ENCODE measurements around the gene SESN3. TPM values are rescaled to one million over a fixed set of nuclear protein-coding genes. Genes with fewer than 3 reads are reported as not detected.

The SESN3 gene
- total RNA-seq, 1 donor from 2014 or later: 12.4 TPM

- FAIRE-seq: no peak
- TF ChIP-seq, protein P1, sequence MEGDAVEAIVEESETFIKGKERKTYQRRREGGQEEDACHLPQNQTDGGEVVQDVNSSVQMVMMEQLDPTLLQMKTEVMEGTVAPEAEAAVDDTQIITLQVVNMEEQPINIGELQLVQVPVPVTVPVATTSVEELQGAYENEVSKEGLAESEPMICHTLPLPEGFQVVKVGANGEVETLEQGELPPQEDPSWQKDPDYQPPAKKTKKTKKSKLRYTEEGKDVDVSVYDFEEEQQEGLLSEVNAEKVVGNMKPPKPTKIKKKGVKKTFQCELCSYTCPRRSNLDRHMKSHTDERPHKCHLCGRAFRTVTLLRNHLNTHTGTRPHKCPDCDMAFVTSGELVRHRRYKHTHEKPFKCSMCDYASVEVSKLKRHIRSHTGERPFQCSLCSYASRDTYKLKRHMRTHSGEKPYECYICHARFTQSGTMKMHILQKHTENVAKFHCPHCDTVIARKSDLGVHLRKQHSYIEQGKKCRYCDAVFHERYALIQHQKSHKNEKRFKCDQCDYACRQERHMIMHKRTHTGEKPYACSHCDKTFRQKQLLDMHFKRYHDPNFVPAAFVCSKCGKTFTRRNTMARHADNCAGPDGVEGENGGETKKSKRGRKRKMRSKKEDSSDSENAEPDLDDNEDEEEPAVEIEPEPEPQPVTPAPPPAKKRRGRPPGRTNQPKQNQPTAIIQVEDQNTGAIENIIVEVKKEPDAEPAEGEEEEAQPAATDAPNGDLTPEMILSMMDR (IDR thresholded peaks at IDR 0.05; ENCODE audit: insufficient read depth, low read length, severe bottlenecking): no peak
- Histone ChIP-seq H3K36me3 (ENCODE audit: control insufficient read depth, insufficient read depth, low read length) (no peaks in the 10 kb centered on the region), H3K27me3 (ENCODE audit: control insufficient read depth, insufficient read depth, low read length) (no peaks in the 10 kb centered on the region), H3K4me3 (ENCODE audit: low read depth, low read length) (no peak overlapping the region)
- no peak for DNase-seq (ENCODE audit: low read depth)
Observed at GRCh38 chr11:95269036-95269819, 38.2 kb upstream of the SESN3 start.

- H3K27me3 ChIP-seq (ENCODE audit: control insufficient read depth, insufficient read depth, low read length): no peaks in the 10 kb centered on the region
- no peaks in the 10 kb centered on the region for H3K36me3 ChIP-seq (ENCODE audit: control insufficient read depth, insufficient read depth, low read length)
- DNase-seq (ENCODE audit: low read depth): no peak
- H3K4me3 ChIP-seq (ENCODE audit: low read depth, low read length): no peak overlapping the region
- TF ChIP-seq, protein P1 (IDR thresholded peaks at IDR 0.05; ENCODE audit: insufficient read depth, low read length, severe bottlenecking): no peak
- no peak for FAIRE-seq
Observed at GRCh38 chr11:95268391-95268790, 37.4 kb upstream of the SESN3 start.

DNA sequence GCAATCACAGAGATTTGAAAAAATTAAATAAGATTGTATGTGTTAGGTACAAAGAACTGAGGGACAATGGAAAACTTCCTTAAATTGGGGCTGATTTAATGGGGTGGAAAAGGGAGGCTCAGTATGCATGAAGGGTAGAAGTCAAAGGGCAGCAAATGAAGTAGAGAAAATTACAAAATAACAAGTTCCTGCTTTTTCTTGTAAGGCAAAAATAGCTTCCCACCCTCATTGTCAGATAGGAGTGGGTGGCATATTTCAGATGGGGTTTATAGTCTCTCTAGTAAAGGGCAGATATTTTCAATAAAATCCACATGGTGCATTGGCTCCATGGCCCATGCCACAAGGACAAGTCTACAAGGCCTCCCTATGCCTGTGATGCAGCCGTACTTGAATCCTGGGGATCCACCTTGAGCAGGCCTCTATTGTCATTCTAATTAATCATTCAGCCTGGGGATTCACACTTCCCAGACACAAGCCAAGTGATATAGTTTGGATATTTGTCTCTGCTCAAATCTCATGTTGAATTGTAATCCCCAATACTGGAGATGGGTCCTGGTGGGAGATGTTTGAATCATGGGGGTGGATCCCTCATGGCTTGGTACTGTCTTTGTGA lies 36.7 kb upstream of the SESN3 start:
- no peak for DNase-seq (ENCODE audit: low read depth)
- Histone ChIP-seq H3K36me3 (ENCODE audit: control insufficient read depth, insufficient read depth, low read length) (no peaks in the 10 kb centered on the region), H3K4me3 (ENCODE audit: low read depth, low read length) (no peak overlapping the region), H3K27me3 (ENCODE audit: control insufficient read depth, insufficient read depth, low read length) (no peaks in the 10 kb centered on the region)
- no peak for FAIRE-seq
- TF ChIP-seq, protein P1 (IDR thresholded peaks at IDR 0.05; ENCODE audit: insufficient read depth, low read length, severe bottlenecking): no peak

DNA sequence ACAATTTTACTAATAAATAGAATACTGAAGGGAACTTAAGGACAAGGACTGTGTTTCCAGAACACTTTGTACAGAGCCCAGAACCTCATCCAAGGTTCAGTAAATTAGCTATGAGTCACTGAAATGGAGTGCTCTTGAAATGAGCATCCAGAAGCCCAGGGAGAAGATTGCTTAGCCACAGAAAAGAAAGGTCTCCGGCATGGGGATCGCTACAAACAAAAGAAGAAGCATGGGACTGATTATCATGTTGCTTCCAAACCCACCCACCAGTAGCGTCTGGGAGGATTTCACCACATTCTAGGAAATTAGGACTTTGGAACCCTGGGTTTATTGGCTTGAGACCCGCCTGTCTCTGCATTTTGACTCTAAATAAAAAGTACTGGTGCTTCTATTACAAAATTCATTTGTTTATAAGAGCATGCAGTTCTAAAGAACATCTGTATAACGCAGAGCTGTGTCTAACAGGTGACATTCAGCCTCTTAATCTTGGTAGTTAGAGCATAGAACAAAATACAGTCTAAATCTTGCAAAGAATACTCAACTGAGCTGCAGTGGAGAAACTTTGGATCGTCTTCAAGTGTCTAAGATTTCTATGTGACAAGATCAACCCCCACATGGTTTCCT lies 35.9 kb upstream of the SESN3 start:
- DNase-seq (ENCODE audit: low read depth) (no peak), FAIRE-seq (no peak)
- TF ChIP-seq, protein P1 (IDR thresholded peaks at IDR 0.05; ENCODE audit: insufficient read depth, low read length, severe bottlenecking): no peak
- H3K4me3 ChIP-seq (ENCODE audit: low read depth, low read length): no peak overlapping the region
- no peaks in the 10 kb centered on the region for H3K36me3 ChIP-seq (ENCODE audit: control insufficient read depth, insufficient read depth, low read length)
- no peaks in the 10 kb centered on the region for H3K27me3 ChIP-seq (ENCODE audit: control insufficient read depth, insufficient read depth, low read length)

DNA sequence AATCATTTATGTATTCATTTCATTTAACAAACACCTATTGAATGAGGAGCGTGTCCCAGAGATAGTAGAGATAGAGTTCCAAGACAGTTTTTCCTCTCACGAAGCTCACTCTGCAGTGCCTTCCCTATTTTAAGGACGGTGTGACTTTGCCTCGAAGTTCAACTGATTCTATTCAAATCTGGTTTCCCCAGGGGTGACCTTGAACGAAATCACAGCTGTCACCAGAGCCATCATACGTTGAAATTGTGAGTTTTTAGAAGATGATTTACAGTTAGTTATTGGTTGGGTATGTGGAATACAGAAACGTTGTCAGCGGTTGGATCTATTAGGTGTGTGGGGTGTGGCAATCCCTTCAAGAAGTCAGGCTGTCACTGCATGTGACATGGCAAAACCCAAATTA lies 33.9 kb upstream of the SESN3 start:
- H3K36me3 ChIP-seq (ENCODE audit: control insufficient read depth, insufficient read depth, low read length): no peaks in the 10 kb centered on the region
- no peaks in the 10 kb centered on the region for H3K27me3 ChIP-seq (ENCODE audit: control insufficient read depth, insufficient read depth, low read length)
- no peak overlapping the region for H3K4me3 ChIP-seq (ENCODE audit: low read depth, low read length)
- FAIRE-seq (no peak), DNase-seq (ENCODE audit: low read depth) (no peak)
- TF ChIP-seq, protein P1 (IDR thresholded peaks at IDR 0.05; ENCODE audit: insufficient read depth, low read length, severe bottlenecking): no peak
